GM12891 (cell line): ENCODE measurements around the gene LYAR.

Experiments used
- PAX5 ChIP-seq: IDR thresholded peaks from 2 replicates; pipeline ENCODE4 v1.6.1; 2011; ENCODE audit warnings: low read length, moderate library complexity, mild to moderate bottlenecking; ENCODE audit not compliant: insufficient read depth, severe bottlenecking
- POLR2A ChIP-seq: IDR thresholded peaks from 2 replicates; pipeline ENCODE4 v1.6.1; 2011; ENCODE audit warnings: low read depth, low read length, control low read depth
- POLR2AphosphoS5 ChIP-seq: IDR thresholded peaks from 2 replicates; pipeline ENCODE4 v1.6.1; 2011; ENCODE audit warnings: low read depth, low read length, control low read depth
- SPI1 ChIP-seq: IDR thresholded peaks from 2 replicates; pipeline ENCODE4 v1.6.1; 2011; ENCODE audit warnings: low read depth, low read length, control low read depth

DNA sequence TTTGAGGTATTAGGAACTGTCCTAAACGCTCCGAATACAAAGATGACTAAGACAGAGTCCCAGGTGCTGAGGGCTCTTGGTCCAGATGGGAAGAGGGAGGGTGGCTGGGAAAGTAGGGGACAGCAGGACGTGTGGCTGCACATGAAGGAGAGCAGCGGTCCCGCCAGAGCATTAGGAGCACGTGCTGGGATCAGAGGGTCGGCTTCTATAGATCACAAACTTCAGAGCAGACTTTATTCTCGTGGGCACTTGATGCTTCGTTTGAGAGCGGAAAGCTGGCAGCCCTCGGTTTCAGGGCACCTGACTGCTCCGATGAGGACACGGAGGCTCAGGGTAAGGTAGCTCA lies 26.2 kb upstream of the LYAR start:
- TF ChIP-seq PAX5 (no peak), SPI1 (no peak), POLR2A (no peak), POLR2AphosphoS5 (no peak)
